ENCODE results near the gene CYB5R4. TPM values are rescaled to one million over a fixed set of nuclear protein-coding genes. Genes with fewer than 3 reads are reported as not detected.

Gene CYB5R4
- total and polyA plus RNA-seq, 12 donors = 1.2 to 20.0 (median 15.5) TPM

- ATAC-seq (no peak), DNase-seq (no peak)
- Histone ChIP-seq H3K36me3 (peaks cover 0 to 35% (median 3%) of the 10 kb centered on the region in 9 donors), H3K4me3 (no peak overlapping the region), H3K27ac (no peak overlapping the region), H3K4me1 (peaks cover 0 to 36% (median 0%) of the 10 kb centered on the region in 9 donors), H3K27me3 (no peaks in the 10 kb centered on the region), H3K9me3 (no peaks in the 10 kb centered on the region)
- WGBS, 2 donors = 88 to 98% methylated on average over 4 of the region's 4 CpGs
- no peak for TF ChIP-seq CTCF (IDR thresholded peaks at IDR 0.05)
- intact Hi-C loops (cut with DNase I) = no loop called here
Observed at GRCh38 chr6:83870649-83871048, 11.2 kb downstream of the CYB5R4 start.

DNA sequence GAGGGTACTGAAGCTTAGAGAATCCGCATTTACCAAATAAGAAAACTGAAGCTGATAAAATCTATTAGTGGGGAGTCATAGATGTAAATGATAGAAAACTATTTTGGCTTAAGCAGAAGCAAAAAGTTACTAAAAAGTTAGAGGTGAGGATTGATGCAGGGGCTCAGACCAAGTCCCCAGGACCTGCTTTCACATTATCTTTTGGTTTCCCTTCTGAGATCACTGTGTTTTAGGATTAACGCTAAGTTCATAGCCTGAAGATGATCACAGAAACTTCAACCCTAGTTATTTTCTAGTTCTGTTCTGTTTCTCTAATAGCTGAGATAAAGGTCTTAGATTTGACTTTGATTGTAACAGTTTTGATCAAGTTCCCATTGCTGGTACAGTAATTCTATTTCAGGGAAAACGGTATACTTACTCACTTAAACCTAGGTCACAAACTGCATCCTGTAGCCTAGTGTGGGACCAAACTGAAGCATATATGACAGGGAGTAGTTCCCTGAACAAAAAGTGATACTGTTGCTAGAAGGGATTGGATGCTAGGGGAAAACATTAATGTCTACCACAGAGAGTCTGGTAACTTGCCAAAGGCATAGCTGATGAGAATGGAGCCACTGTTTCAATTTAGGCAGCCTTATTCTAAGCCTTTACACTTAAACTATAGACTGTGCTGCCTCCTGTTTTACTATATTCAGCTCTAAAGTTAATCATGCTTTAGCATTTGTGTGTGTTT is 13.1 kb downstream of the CYB5R4 start:
- Histone ChIP-seq H3K4me1 (peaks cover 0 to 28% (median 0%) of the 10 kb centered on the region in 9 donors), H3K27me3 (no peaks in the 10 kb centered on the region), H3K27ac (no peak overlapping the region), H3K9me3 (no peaks in the 10 kb centered on the region), H3K4me3 (no peak overlapping the region), H3K36me3 (peaks cover 0 to 16% (median 1%) of the 10 kb centered on the region in 9 donors)
- ATAC-seq (no peak), DNase-seq (no peak)
- WGBS, 2 donors = 86 to 91% methylated on average over 3 of the region's 3 CpGs
- intact Hi-C loops (cut with DNase I) = no loop called here
- no peak for TF ChIP-seq CTCF (IDR thresholded peaks at IDR 0.05)

- Histone ChIP-seq H3K4me1 (peaks cover 0 to 17% (median 0%) of the 10 kb centered on the region in 9 donors), H3K27me3 (no peaks in the 10 kb centered on the region), H3K36me3 (peaks cover 0 to 14% (median 0%) of the 10 kb centered on the region in 9 donors), H3K27ac (no peak overlapping the region), H3K9me3 (no peaks in the 10 kb centered on the region), H3K4me3 (no peak overlapping the region)
- ATAC-seq (no peak), DNase-seq (no peak)
- intact Hi-C loops (cut with DNase I) = no loop called here
- TF ChIP-seq CTCF (IDR thresholded peaks at IDR 0.05) = no peak
Observed at GRCh38 chr6:83873869-83874268, 14.4 kb downstream of the CYB5R4 start.

DNA sequence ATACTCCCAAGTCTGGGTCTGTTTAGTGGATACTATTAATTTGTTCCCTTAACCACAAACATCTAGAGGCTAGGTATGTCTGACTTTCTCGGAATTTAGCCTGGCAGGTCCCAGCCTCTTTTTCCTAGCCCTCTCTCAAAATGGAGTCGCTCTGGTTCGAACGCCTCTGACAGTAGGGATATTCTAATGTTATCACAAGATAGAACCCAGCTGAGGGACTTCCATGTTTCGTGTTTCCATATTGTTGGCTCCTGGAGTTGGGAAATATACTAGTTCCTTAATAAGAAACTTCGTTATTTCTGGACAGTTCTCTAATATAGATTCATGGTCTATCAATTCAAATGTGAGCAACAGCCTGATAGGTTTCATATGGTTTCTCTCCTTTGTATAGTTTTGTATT is 16.4 kb downstream of the CYB5R4 start:
- ATAC-seq = no peak
- WGBS, 2 donors = 93% methylated on average over 6 of the region's 6 CpGs

More for the DNA sequence above, 16.4 kb downstream of the CYB5R4 start:
- Histone ChIP-seq H3K36me3 (peaks cover 0 to 2% (median 0%) of the 10 kb centered on the region in 9 donors), H3K27ac (no peak overlapping the region), H3K4me3 (no peak overlapping the region), H3K9me3 (no peaks in the 10 kb centered on the region), H3K27me3 (no peaks in the 10 kb centered on the region), H3K4me1 (peaks cover 0 to 17% (median 0%) of the 10 kb centered on the region in 9 donors)
- no peak for DNase-seq
- intact Hi-C loops (cut with DNase I) = no loop called here
- no peak for TF ChIP-seq CTCF (IDR thresholded peaks at IDR 0.05)

All from heart right ventricle (tissue), 16 donors.